BLaER1 treated with 17β-estradiol and CSF1 and Interleukin-3, amounts not matched to agents 10 nM and 100 nM (cell line): ENCODE results near the gene RPLP2.
A peak's percentile ranks its signal among the peaks of the same experiment; 100 is the strongest.

Experiments used
- H3K27ac ChIP-seq, 11 experiments: shearing (Covaris generic); formaldehyde crosslinking; 2 replicates each; pipeline ENCODE4 v1.8.1; 2022
- H3K27me3 ChIP-seq, 11 experiments: shearing (Covaris generic); formaldehyde crosslinking; 2 replicates each; pipeline ENCODE4 v1.8.1; 2022
- H3K36me3 ChIP-seq, 11 experiments: shearing (Covaris generic); formaldehyde crosslinking; 2 replicates each; pipeline ENCODE4 v1.8.1; 2022
- H3K4me1 ChIP-seq, 10 experiments: shearing (Covaris generic); formaldehyde crosslinking; 2 replicates each; pipeline ENCODE4 v1.8.1; 2022
- H3K4me2 ChIP-seq, 11 experiments: shearing (Covaris generic); formaldehyde crosslinking; 2 replicates each; pipeline ENCODE4 v1.8.1; 2022
- H3K4me3 ChIP-seq, 10 experiments: shearing (Covaris generic); formaldehyde crosslinking; 2 replicates each; pipeline ENCODE4 v1.8.1; 2022
- H3K9ac ChIP-seq, 11 experiments: shearing (Covaris generic); formaldehyde crosslinking; 2 replicates each; pipeline ENCODE4 v1.8.1; 2022
- H3K9me3 ChIP-seq, 11 experiments: shearing (Covaris generic); formaldehyde crosslinking; replicated peaks in 1 of 11; 2 replicates each; pipeline ENCODE4 v1.8.1; 2022
- H4K20me1 ChIP-seq, 11 experiments: shearing (Covaris generic); formaldehyde crosslinking; 2 replicates each; pipeline ENCODE4 v1.8.1; 2022
- Cebpa-rat ChIP-seq, 11 experiments: shearing (Covaris generic); IDR thresholded peaks; 2 replicates each; pipeline ENCODE4 v1.8.1; 2022

The RPLP2 gene

GRCh38 chr11:830295-831117 lies 20.7 kb downstream of the RPLP2 start:
- no peak for TF ChIP-seq Cebpa-rat (IDR thresholded peaks at IDR 0.05)
- H3K36me3 ChIP-seq: peaks cover under 1 to 5% (median 4%) of the 10 kb centered on the region in 11 experiments; a peak in 17 of 22 replicates
- H3K4me2 ChIP-seq: peak overlapping the region; percentile 79 to 100 (median 100)
- H3K9ac ChIP-seq: peak overlapping the region in 9 of 11 experiments; percentile 2 to 52 (median 38); a peak in 15 of 22 replicates
- no peaks in the 10 kb centered on the region for H3K9me3 ChIP-seq
- peaks cover 71 to 93% (median 79%) of the 10 kb centered on the region in 11 experiments for H3K27me3 ChIP-seq
- peak overlapping the region; percentile 25 to 65 (median 52); a peak in 19 of 20 replicates for H3K4me3 ChIP-seq
- no peak overlapping the region for H3K27ac ChIP-seq
- peaks cover 16 to 94% (median 85%) of the 10 kb centered on the region in 11 experiments for H4K20me1 ChIP-seq
- peaks cover 79 to 93% (median 92%) of the 10 kb centered on the region in 10 experiments for H3K4me1 ChIP-seq

GRCh38 chr11:831118-831864 lies 21.5 kb downstream of the RPLP2 start:
- H3K9ac ChIP-seq: peak overlapping the region in 5 of 11 experiments; percentile 3 to 73 (median 38); a peak in 4 of 22 replicates
- peaks cover 63 to 85% (median 71%) of the 10 kb centered on the region in 11 experiments for H3K27me3 ChIP-seq
- H3K36me3 ChIP-seq: peaks cover 1 to 3% (median 2%) of the 10 kb centered on the region in 11 experiments; a peak in 18 of 22 replicates
- peak overlapping the region; percentile 79 to 100 (median 100) for H3K4me2 ChIP-seq
- H3K9me3 ChIP-seq: no peaks in the 10 kb centered on the region
- H3K4me1 ChIP-seq: peaks cover 78 to 85% (median 84%) of the 10 kb centered on the region in 10 experiments
- peak overlapping the region; percentile 3 to 86 (median 52); a peak in 14 of 20 replicates for H3K4me3 ChIP-seq
- no peak overlapping the region for H3K27ac ChIP-seq
- no peak for TF ChIP-seq Cebpa-rat (IDR thresholded peaks at IDR 0.05)
- peaks cover 18 to 93% (median 82%) of the 10 kb centered on the region in 11 experiments for H4K20me1 ChIP-seq

- peaks cover 74 to 83% (median 77%) of the 10 kb centered on the region in 10 experiments for H3K4me1 ChIP-seq
- no peak for TF ChIP-seq Cebpa-rat (IDR thresholded peaks at IDR 0.05)
- H3K9me3 ChIP-seq: no peaks in the 10 kb centered on the region
- H4K20me1 ChIP-seq: peaks cover 26 to 93% (median 88%) of the 10 kb centered on the region in 11 experiments
- H3K27me3 ChIP-seq: peaks cover 55 to 77% (median 63%) of the 10 kb centered on the region in 11 experiments
- peak overlapping the region; percentile 79 to 100 (median 100) for H3K4me2 ChIP-seq
- peak overlapping the region; percentile 48 to 86 (median 74) for H3K4me3 ChIP-seq
- peak overlapping the region; percentile 27 to 75 (median 64); a peak in 17 of 22 replicates for H3K9ac ChIP-seq
- peak overlapping the region in 4 of 11 experiments; percentile 10 to 48 (median 31); a peak in 3 of 22 replicates for H3K27ac ChIP-seq
- H3K36me3 ChIP-seq: peaks cover 9 to 11% (median 10%) of the 10 kb centered on the region in 11 experiments; a peak in 20 of 22 replicates
Measured at GRCh38 chr11:831961-832528, 22.3 kb downstream of the RPLP2 start.

GRCh38 chr11:832529-833113 lies 22.9 kb downstream of the RPLP2 start, which contains the start of gene CD151:
Gene CD151 (plus strand): TSS chr11:832952. CDS start chr11:836070, 3,118 bp downstream.
- no peaks in the 10 kb centered on the region for H3K9me3 ChIP-seq
- peak within 1 kb of the TSS; percentile 43 to 83 (median 77) for H3K27ac ChIP-seq
- peak within 1 kb of the TSS; percentile 74 to 92 (median 84) for H3K9ac ChIP-seq
- TF ChIP-seq Cebpa-rat (IDR thresholded peaks at IDR 0.05): no peak
- H3K4me3 ChIP-seq: peak within 1 kb of the TSS; percentile 71 to 86 (median 74)
- peaks cover 50 to 71% (median 58%) of the 10 kb centered on the region in 11 experiments for H3K27me3 ChIP-seq
- peaks cover 14 to 17% (median 15%) of the 10 kb centered on the region in 11 experiments for H3K36me3 ChIP-seq
- H3K4me1 ChIP-seq: peaks cover 70 to 83% (median 73%) of the 10 kb centered on the region in 10 experiments
- H3K4me2 ChIP-seq: peak within 1 kb of the TSS; percentile 93 to 100 (median 100)
- peaks cover 31 to 93% (median 88%) of the 10 kb centered on the region in 11 experiments for H4K20me1 ChIP-seq

- Histone ChIP-seq H3K9me3 (no peaks in the 10 kb centered on the region), H3K27me3 (peaks cover 43 to 65% (median 51%) of the 10 kb centered on the region in 11 experiments), H3K4me3 (peak overlapping the region; percentile 71 to 86 (median 74)), H3K4me2 (peak overlapping the region; percentile 90 to 99 (median 98)), H3K9ac (peak overlapping the region; percentile 74 to 92 (median 84)), H3K27ac (peak overlapping the region; percentile 43 to 83 (median 77)), H3K4me1 (peaks cover 64 to 81% (median 69%) of the 10 kb centered on the region in 10 experiments), H4K20me1 (peaks cover 37 to 93% (median 88%) of the 10 kb centered on the region in 11 experiments), H3K36me3 (peaks cover 18 to 23% (median 22%) of the 10 kb centered on the region in 11 experiments)
- no peak for TF ChIP-seq Cebpa-rat (IDR thresholded peaks at IDR 0.05)
Measured at GRCh38 chr11:833114-833791, 23.5 kb downstream of the RPLP2 start.

- TF ChIP-seq Cebpa-rat (IDR thresholded peaks at IDR 0.05): no peak
- Histone ChIP-seq H3K4me3 (peak overlapping the region; percentile 71 to 86 (median 74)), H3K4me2 (peak overlapping the region; percentile 90 to 99 (median 98)), H3K4me1 (peaks cover 57 to 78% (median 62%) of the 10 kb centered on the region in 10 experiments), H3K36me3 (peaks cover 24 to 29% (median 28%) of the 10 kb centered on the region in 11 experiments), H3K9ac (peak overlapping the region; percentile 74 to 92 (median 84); a peak in 21 of 22 replicates), H3K27ac (peak overlapping the region in 7 of 11 experiments; percentile 70 to 81 (median 79); a peak in 12 of 22 replicates), H4K20me1 (peaks cover 42 to 93% (median 88%) of the 10 kb centered on the region in 11 experiments), H3K27me3 (peaks cover 37 to 59% (median 45%) of the 10 kb centered on the region in 11 experiments), H3K9me3 (no peaks in the 10 kb centered on the region)
Measured at GRCh38 chr11:833849-834311, 24.1 kb downstream of the RPLP2 start.
